ENCODE results near the gene MIPOL1.

MIPOL1 gene

DNA sequence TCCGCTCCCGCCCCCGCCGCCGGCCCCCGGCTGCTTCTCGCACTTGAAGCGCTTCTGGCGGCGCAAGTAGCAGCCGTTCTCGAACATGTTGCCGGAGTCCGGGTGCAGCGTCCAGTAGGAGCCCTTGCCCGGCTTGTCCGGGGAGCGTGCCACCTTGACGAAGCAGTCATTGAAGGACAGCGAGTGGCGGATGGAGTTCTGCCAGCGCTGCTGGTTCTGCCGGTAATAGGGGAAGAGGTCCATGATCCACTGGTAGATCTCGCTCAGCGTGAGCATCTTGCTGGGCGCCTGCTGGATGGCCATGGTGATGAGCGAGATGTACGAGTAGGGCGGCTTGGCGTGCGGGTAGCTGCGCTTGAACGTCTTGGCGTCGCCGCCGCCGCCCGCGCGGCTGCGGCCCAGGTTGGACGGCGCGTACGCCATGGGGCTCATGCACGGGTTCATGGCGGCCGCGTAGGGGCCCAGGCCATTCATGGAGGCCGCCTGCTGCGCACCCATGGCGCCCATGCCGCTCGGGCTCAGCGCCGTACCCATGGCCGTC lies 394.3 kb downstream of the MIPOL1 start:
- Histone ChIP-seq H3K4me1 (ENCODE audit: insufficient read depth, low read length, poor library complexity, severe bottlenecking) (no peaks in the 10 kb centered on the region), H3K79me2 (ENCODE audit: insufficient read depth, low read length) (no peaks in the 10 kb centered on the region), H3F3A (ENCODE audit: low read depth) (no peaks in the 10 kb centered on the region), H3K4me3 (ENCODE audit: low read length, poor library complexity, severe bottlenecking) (no peak overlapping the region), H3K27me3 (ENCODE audit: insufficient read depth, low read length, poor library complexity, severe bottlenecking) (no peaks in the 10 kb centered on the region), H3K9me3 (ENCODE audit: insufficient read depth, low read depth, low read length) (no peaks in the 10 kb centered on the region), H3K36me3 (ENCODE audit: insufficient read depth, low read length) (no peaks in the 10 kb centered on the region), H3K4me2 (ENCODE audit: low read depth, low read length, poor library complexity, severe bottlenecking) (no peak overlapping the region), H2AFZ (ENCODE audit: low read length) (no peak overlapping the region), H4K20me1 (ENCODE audit: insufficient read depth, low read length, poor library complexity, severe bottlenecking) (no peaks in the 10 kb centered on the region), H3K9me2 (replicated peaks; ENCODE audit: low read depth, low read length) (no peaks in the 10 kb centered on the region), H3K9ac (ENCODE audit: low read depth, low read length, poor library complexity, severe bottlenecking) (no peak overlapping the region)
- TF ChIP-seq, protein P1, sequence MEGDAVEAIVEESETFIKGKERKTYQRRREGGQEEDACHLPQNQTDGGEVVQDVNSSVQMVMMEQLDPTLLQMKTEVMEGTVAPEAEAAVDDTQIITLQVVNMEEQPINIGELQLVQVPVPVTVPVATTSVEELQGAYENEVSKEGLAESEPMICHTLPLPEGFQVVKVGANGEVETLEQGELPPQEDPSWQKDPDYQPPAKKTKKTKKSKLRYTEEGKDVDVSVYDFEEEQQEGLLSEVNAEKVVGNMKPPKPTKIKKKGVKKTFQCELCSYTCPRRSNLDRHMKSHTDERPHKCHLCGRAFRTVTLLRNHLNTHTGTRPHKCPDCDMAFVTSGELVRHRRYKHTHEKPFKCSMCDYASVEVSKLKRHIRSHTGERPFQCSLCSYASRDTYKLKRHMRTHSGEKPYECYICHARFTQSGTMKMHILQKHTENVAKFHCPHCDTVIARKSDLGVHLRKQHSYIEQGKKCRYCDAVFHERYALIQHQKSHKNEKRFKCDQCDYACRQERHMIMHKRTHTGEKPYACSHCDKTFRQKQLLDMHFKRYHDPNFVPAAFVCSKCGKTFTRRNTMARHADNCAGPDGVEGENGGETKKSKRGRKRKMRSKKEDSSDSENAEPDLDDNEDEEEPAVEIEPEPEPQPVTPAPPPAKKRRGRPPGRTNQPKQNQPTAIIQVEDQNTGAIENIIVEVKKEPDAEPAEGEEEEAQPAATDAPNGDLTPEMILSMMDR (conservative IDR thresholded peaks at IDR 0.05; ENCODE audit: low read length): no peak
- TF ChIP-seq EZH2phosphoT487 (IDR thresholded peaks at IDR 0.05; ENCODE audit: borderline replicate concordance): no peak

DNA sequence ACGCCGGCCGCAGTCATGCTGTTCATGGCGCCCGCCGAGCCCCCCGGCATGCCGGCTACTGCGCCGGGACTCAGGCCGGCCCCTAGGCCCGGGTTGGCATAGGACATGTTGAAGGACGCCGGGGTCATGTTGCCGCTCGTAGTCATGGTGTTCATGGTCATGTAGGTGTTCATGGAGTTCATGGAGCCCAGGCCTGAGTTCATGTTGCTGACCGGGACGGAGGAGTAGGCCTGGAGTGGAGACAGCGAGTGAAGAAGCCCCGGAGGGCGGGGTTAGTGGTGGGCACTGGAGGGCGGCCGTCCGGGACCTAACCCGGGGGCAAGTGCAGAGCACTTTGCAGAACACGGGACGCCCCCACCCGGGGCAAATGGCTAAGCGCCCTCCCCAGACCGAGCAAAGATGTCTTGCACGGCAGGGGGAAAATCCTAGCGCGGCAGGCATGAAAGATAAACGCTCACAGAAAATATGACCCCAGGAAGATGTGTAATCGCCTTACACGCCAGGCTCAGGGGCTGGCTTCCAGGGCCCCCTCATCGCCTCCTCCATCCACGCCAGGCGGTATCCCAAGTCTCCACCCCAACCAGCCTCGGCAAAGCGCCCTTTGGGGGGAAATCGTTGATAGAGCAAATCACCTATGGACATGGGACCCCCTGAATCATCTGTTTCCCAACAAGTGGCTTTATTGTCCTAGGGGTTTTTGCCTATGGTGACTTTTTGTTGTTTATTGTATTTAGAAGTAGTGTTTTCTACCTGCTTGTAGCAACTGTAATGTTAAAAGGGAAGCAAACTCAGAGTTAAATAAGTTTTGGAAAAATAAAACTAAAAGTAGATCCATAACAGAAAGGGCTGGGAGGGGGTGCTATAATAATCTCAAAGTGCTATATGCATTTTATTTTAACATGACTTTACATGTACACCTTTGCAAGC lies 395.0 kb downstream of the MIPOL1 start:
- no peaks in the 10 kb centered on the region for H3F3A ChIP-seq (ENCODE audit: low read depth)
- no peaks in the 10 kb centered on the region for H3K4me1 ChIP-seq (ENCODE audit: insufficient read depth, low read length, poor library complexity, severe bottlenecking)
- no peak overlapping the region for H3K4me3 ChIP-seq (ENCODE audit: low read length, poor library complexity, severe bottlenecking)
- H3K36me3 ChIP-seq (ENCODE audit: insufficient read depth, low read length): no peaks in the 10 kb centered on the region
- H3K79me2 ChIP-seq (ENCODE audit: insufficient read depth, low read length): no peaks in the 10 kb centered on the region
- TF ChIP-seq EZH2phosphoT487 (IDR thresholded peaks at IDR 0.05; ENCODE audit: borderline replicate concordance): no peak
- TF ChIP-seq, protein P1 (conservative IDR thresholded peaks at IDR 0.05; ENCODE audit: low read length): no peak
- no peak overlapping the region for H3K9ac ChIP-seq (ENCODE audit: low read depth, low read length, poor library complexity, severe bottlenecking)
- H2AFZ ChIP-seq (ENCODE audit: low read length): no peak overlapping the region
- H3K9me2 ChIP-seq (replicated peaks; ENCODE audit: low read depth, low read length): no peaks in the 10 kb centered on the region
- H4K20me1 ChIP-seq (ENCODE audit: insufficient read depth, low read length, poor library complexity, severe bottlenecking): no peaks in the 10 kb centered on the region
- no peaks in the 10 kb centered on the region for H3K27me3 ChIP-seq (ENCODE audit: insufficient read depth, low read length, poor library complexity, severe bottlenecking)
- H3K4me2 ChIP-seq (ENCODE audit: low read depth, low read length, poor library complexity, severe bottlenecking): no peak overlapping the region
- H3K9me3 ChIP-seq (ENCODE audit: insufficient read depth, low read depth, low read length): no peaks in the 10 kb centered on the region

DNA sequence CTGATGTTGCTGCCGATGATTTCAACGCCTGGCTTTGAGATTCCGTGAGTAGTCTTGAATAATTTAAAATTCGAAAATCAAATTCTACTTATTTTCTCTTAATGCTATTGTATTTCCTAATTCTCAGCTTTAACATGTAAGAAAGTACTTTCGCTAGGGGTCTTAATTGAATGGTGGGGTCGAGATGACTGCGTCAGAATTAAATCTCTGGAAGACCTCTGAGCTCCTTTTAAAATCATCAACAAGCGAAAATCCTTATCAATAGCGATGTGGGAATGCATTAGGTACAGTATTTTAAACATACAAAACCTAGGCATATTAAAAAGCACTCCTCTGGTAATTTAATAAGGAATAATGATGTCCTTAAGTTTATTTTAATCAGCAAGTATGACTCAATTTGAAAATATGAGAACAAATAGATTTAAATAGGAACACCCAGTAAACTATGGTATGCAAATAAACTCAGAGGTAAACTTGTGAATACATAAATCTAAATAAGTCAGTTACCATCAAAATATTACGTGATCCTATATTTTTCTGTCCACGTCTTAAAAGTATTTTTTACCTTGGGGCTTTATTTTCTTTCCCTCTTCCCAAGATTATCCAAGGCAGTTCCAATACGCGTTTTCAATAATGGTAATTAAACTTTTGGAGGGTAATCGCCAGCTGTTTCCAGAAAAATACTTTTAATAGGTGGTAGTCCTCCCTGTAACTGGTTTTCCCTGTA lies 395.9 kb downstream of the MIPOL1 start:
- no peak overlapping the region for H2AFZ ChIP-seq (ENCODE audit: low read length)
- H3K4me2 ChIP-seq (ENCODE audit: low read depth, low read length, poor library complexity, severe bottlenecking): no peak overlapping the region
- H3F3A ChIP-seq (ENCODE audit: low read depth): no peaks in the 10 kb centered on the region
- no peaks in the 10 kb centered on the region for H3K4me1 ChIP-seq (ENCODE audit: insufficient read depth, low read length, poor library complexity, severe bottlenecking)
- no peak for TF ChIP-seq EZH2phosphoT487 (IDR thresholded peaks at IDR 0.05; ENCODE audit: borderline replicate concordance)
- TF ChIP-seq, protein P1 (conservative IDR thresholded peaks at IDR 0.05; ENCODE audit: low read length): no peak
- no peaks in the 10 kb centered on the region for H3K36me3 ChIP-seq (ENCODE audit: insufficient read depth, low read length)
- no peaks in the 10 kb centered on the region for H3K27me3 ChIP-seq (ENCODE audit: insufficient read depth, low read length, poor library complexity, severe bottlenecking)
- no peaks in the 10 kb centered on the region for H3K9me2 ChIP-seq (replicated peaks; ENCODE audit: low read depth, low read length)
- H4K20me1 ChIP-seq (ENCODE audit: insufficient read depth, low read length, poor library complexity, severe bottlenecking): no peaks in the 10 kb centered on the region
- H3K79me2 ChIP-seq (ENCODE audit: insufficient read depth, low read length): no peaks in the 10 kb centered on the region
- no peaks in the 10 kb centered on the region for H3K9me3 ChIP-seq (ENCODE audit: insufficient read depth, low read depth, low read length)
- no peak overlapping the region for H3K4me3 ChIP-seq (ENCODE audit: low read length, poor library complexity, severe bottlenecking)
- H3K9ac ChIP-seq (ENCODE audit: low read depth, low read length, poor library complexity, severe bottlenecking): no peak overlapping the region
